Loucy (cell line): ENCODE data around the gene LPIN2.

Source experiments
- CTCF ChIP-seq: fragments of 200-600 bp; sonication (generic); conservative IDR thresholded peaks from 2 replicates; pipeline ENCODE4 v1.5.1; 2014; ENCODE audit warnings: mild to moderate bottlenecking, antibody characterized with exemption, low read length
- EZH2phosphoT487 ChIP-seq: fragments of 200-600 bp; IDR thresholded peaks from 2 replicates; pipeline ENCODE4 v1.6.1; 2018; ENCODE audit warnings: antibody characterized with exemption, mild to moderate bottlenecking, moderate library complexity, borderline replicate concordance

DNA sequence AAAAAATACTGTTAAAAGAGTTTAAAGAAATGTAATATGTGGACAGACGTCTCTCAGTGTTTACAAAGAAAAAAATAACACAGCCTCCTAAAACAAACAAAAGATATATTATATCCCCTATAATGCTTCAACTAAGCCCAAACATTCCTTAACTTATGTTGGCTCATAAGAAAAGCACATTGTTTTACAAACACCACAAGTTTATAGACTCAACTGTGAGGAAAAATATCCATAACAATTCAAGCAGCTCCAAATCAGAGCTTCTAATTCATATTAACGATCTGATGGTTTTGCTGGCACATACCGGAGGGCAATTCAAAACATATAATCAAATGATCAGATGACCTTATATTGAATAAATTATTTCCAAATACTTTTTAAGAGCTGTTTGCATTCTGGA lies 5.5 kb downstream of the LPIN2 start:
- TF ChIP-seq CTCF: no peak
- TF ChIP-seq EZH2phosphoT487: no peak
